ENCODE measurements around the gene MEG3. TPM values are rescaled to one million over a fixed set of nuclear protein-coding genes. Genes with fewer than 3 reads are reported as not detected.

The MEG3 gene
- total RNA-seq, 4 donors from 2014 or later: 34.9 to 169 (median 117) TPM

GRCh38 chr14:100819829-100820475 is 6.0 kb upstream of the MEG3 start:
- ATAC-seq (ENCODE audit: low FRiP score) (no peak), DNase-seq (ENCODE audit: low spot score) (no peak)
- no peak for TF ChIP-seq CTCF (IDR thresholded peaks at IDR 0.05)

GRCh38 chr14:100820957-100821356 is 5.0 kb upstream of the MEG3 start:
- DNase-seq (ENCODE audit: low spot score) (no peak), ATAC-seq (ENCODE audit: low FRiP score) (no peak)
- no peak for TF ChIP-seq CTCF (IDR thresholded peaks at IDR 0.05)

DNA sequence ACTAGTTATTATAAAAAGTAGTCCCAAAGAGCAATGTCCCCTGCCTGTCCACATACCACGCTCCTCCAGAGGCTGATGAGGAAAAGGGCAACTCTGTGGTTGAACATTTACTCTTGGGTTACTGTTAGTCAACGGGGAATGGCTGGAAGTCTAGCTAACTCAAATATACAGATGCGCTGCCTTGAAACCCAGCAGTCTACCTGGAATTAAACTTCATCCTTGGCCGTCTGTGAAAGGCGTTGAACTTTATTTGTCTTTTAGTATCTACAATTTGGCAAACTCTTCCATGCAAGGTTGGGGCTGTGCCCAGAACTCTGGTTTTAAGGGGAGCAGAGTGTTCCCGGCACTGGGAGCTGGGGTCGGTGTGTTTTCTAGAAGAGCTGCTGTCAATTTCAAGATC is 3.9 kb upstream of the MEG3 start:
- ATAC-seq (ENCODE audit: low FRiP score) (no peak), DNase-seq (ENCODE audit: low spot score) (no peak)
- no peak for TF ChIP-seq CTCF (IDR thresholded peaks at IDR 0.05)

DNA sequence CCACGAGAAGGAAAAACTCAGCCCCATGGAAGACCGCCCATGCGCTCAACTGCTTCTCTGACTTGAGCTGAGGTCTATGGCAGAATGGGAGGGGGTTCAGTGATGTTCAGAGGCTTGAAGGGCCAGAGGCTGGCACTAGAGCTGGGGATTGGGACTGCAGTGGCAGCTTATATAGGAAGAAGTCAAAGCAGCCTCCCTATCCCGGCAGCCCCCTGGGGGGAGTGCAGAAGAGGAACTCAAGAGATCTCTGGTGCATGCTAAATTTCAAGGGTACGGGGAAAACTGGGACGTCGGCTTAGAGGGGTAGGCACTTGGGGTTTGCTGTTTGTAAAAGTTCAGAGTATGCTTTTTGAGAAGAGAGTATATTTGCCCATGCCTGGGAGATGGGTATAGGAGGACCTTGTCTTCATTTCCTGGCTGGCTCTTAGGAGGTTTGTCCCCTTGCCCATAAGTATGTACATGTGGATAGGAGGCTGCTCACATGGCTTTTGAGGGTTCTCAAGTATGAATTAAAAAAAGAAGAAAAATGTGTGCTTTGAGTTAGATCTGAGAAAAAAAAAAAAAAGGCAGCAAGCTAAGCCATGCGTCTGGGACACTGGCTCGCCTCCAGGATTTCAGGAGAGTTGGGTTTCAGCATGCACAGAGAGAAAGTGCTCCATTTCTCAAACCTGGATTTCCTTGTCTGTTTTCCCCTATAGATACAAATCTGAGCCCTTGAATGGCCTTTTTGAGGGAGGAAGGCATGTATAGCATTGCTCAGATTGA is 3.2 kb upstream of the MEG3 start:
- no peak for ATAC-seq (ENCODE audit: low FRiP score)
- DNase-seq (ENCODE audit: low spot score): no peak
- TF ChIP-seq CTCF (IDR thresholded peaks at IDR 0.05): no peak

GRCh38 chr14:100823413-100824080 is 2.4 kb upstream of the MEG3 start:
- no peak for TF ChIP-seq CTCF (IDR thresholded peaks at IDR 0.05)
- ATAC-seq (ENCODE audit: low FRiP score) (no peak), DNase-seq (ENCODE audit: low spot score) (no peak)

GRCh38 chr14:100824091-100824551 is 1.8 kb upstream of the MEG3 start:
- TF ChIP-seq CTCF (IDR thresholded peaks at IDR 0.05): no peak
- ATAC-seq (ENCODE audit: low FRiP score) (no peak), DNase-seq (ENCODE audit: low spot score) (no peak)

Measured in omental fat pad (tissue), 4 donors.